NK-92 (cell line): Measurements from ENCODE around the gene CLEC16A.

ENCODE experiments used
- DNase-seq: peaks from one replicate; lab custom pipeline; 2025; ENCODE audit not compliant: unreplicated experiment; lab: John Stamatoyannopoulos, UW

CLEC16A gene

GRCh38 chr16:11111856-11112634, 167.7 kb downstream of the CLEC16A start:
- DNase-seq: no peak

GRCh38 chr16:11112723-11113348, 168.5 kb downstream of the CLEC16A start:
- no peak for DNase-seq

GRCh38 chr16:11114366-11115164, 170.2 kb downstream of the CLEC16A start:
- no peak for DNase-seq

- DNase-seq: no peak
Measured at GRCh38 chr16:11117576-11118211, 173.3 kb downstream of the CLEC16A start.

GRCh38 chr16:11118479-11118878, 174.1 kb downstream of the CLEC16A start:
- DNase-seq: no peak

GRCh38 chr16:11121083-11121608, 176.8 kb downstream of the CLEC16A start:
- no peak for DNase-seq

- DNase-seq: no peak
Measured at GRCh38 chr16:11121914-11122692, 177.7 kb downstream of the CLEC16A start.

GRCh38 chr16:11123666-11124065, 179.3 kb downstream of the CLEC16A start:
- no peak for DNase-seq

- no peak for DNase-seq
Measured at GRCh38 chr16:11125936-11126335, 181.6 kb downstream of the CLEC16A start.

- no peak for DNase-seq
Measured at GRCh38 chr16:11126399-11127054, 182.2 kb downstream of the CLEC16A start.

GRCh38 chr16:11127610-11128195, 183.3 kb downstream of the CLEC16A start:
- no peak for DNase-seq

GRCh38 chr16:11128211-11129141, 184.1 kb downstream of the CLEC16A start:
- DNase-seq: no peak

- DNase-seq: no peak
Measured at GRCh38 chr16:11129378-11129781, 185.0 kb downstream of the CLEC16A start.

GRCh38 chr16:11130978-11131665, 186.8 kb downstream of the CLEC16A start:
- no peak for DNase-seq

- DNase-seq: no peak
Measured at GRCh38 chr16:11131706-11132105, 187.3 kb downstream of the CLEC16A start.

- DNase-seq: no peak
Measured at GRCh38 chr16:11133344-11133943, 189.1 kb downstream of the CLEC16A start.

GRCh38 chr16:11134722-11135463, 190.5 kb downstream of the CLEC16A start:
- no peak for DNase-seq
